ENCODE results near the gene GNB1.

GRCh38 chr1:1784933-1785332 lies 106.0 kb downstream of the GNB1 start:
- no peak for TF ChIP-seq CTCF (IDR thresholded peaks at IDR 0.05; ENCODE audit: borderline replicate concordance, extremely low read depth, low read length, poor library complexity, severe bottlenecking)
- no peak for TF ChIP-seq EZH2 (IDR thresholded peaks at IDR 0.05; ENCODE audit: borderline replicate concordance, low read depth, low read length, severe bottlenecking)

Data from DND-41 (cell line).